ENCODE measurements around the gene HSPA12B.

DNA sequence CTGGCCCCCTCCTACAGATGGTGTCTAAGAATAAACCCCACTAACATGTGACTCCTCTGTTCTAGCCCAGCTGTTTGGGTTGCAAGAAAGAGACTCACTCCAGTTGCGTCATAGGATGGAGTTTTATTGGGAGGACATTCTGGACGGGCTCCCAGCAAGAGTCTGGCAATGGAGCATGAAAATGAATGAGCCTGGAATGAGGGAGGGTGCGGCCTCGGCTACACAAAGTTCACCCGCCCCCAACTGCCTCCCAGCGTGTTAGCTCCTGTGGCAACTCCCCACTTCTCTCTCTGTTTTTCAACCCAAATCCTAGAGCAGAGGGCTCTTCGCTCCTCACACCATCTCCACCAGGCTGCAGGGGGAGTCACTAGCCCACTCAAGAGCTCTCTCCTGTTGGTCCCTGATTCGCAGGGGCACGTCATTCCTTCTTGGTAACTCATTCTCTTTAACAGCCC is 45.6 kb upstream of the HSPA12B start:
- TF ChIP-seq ELF4 (CRISPR knock-in tag; IDR thresholded peaks at IDR 0.05; ENCODE audit: low read depth) (no peak), IRF2 (CRISPR knock-in tag; IDR thresholded peaks at IDR 0.05; ENCODE audit: borderline replicate concordance, low read depth) (no peak), GABPB1 (CRISPR knock-in tag; IDR thresholded peaks at IDR 0.05) (no peak), ATF1 (CRISPR knock-in tag; IDR thresholded peaks at IDR 0.05) (no peak), NR3C1 (CRISPR knock-in tag; conservative IDR thresholded peaks at IDR 0.05; ENCODE audit: low read depth) (no peak), NFE2L1 (CRISPR knock-in tag; IDR thresholded peaks at IDR 0.05) (no peak)
- TF ChIP-seq, protein P1, sequence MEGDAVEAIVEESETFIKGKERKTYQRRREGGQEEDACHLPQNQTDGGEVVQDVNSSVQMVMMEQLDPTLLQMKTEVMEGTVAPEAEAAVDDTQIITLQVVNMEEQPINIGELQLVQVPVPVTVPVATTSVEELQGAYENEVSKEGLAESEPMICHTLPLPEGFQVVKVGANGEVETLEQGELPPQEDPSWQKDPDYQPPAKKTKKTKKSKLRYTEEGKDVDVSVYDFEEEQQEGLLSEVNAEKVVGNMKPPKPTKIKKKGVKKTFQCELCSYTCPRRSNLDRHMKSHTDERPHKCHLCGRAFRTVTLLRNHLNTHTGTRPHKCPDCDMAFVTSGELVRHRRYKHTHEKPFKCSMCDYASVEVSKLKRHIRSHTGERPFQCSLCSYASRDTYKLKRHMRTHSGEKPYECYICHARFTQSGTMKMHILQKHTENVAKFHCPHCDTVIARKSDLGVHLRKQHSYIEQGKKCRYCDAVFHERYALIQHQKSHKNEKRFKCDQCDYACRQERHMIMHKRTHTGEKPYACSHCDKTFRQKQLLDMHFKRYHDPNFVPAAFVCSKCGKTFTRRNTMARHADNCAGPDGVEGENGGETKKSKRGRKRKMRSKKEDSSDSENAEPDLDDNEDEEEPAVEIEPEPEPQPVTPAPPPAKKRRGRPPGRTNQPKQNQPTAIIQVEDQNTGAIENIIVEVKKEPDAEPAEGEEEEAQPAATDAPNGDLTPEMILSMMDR (IDR thresholded peaks at IDR 0.05), result no peak
- TF ChIP-seq, protein P2, sequence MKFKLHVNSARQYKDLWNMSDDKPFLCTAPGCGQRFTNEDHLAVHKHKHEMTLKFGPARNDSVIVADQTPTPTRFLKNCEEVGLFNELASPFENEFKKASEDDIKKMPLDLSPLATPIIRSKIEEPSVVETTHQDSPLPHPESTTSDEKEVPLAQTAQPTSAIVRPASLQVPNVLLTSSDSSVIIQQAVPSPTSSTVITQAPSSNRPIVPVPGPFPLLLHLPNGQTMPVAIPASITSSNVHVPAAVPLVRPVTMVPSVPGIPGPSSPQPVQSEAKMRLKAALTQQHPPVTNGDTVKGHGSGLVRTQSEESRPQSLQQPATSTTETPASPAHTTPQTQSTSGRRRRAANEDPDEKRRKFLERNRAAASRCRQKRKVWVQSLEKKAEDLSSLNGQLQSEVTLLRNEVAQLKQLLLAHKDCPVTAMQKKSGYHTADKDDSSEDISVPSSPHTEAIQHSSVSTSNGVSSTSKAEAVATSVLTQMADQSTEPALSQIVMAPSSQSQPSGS (CRISPR knock-in tag; IDR thresholded peaks at IDR 0.05; ENCODE audit: borderline replicate concordance, low read depth), result no peak
- TF ChIP-seq, protein P3, sequence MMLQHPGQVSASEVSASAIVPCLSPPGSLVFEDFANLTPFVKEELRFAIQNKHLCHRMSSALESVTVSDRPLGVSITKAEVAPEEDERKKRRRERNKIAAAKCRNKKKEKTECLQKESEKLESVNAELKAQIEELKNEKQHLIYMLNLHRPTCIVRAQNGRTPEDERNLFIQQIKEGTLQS (CRISPR knock-in tag; conservative IDR thresholded peaks at IDR 0.05), result no peak
